Measurements from ENCODE around the gene DNA2.
"Not testable (repeated sequence)": the region's sequence is repeated elsewhere in the genome, so short reads cannot be mapped to it uniquely, and the experiment has no call there.

DNA2 gene

GRCh38 chr10:68499544-68499943, 27.8 kb upstream of the DNA2 start:
- DNase-seq (ENCODE audit: insufficient read length, low spot score) (no peak), FAIRE-seq (peak; percentile 43)
- TF ChIP-seq SPI1 (IDR thresholded peaks at IDR 0.05; ENCODE audit: low read depth, low read length) = no peak
- no peak for TF ChIP-seq POLR2AphosphoS5 (IDR thresholded peaks at IDR 0.05; ENCODE audit: low read depth, low read length)

DNA sequence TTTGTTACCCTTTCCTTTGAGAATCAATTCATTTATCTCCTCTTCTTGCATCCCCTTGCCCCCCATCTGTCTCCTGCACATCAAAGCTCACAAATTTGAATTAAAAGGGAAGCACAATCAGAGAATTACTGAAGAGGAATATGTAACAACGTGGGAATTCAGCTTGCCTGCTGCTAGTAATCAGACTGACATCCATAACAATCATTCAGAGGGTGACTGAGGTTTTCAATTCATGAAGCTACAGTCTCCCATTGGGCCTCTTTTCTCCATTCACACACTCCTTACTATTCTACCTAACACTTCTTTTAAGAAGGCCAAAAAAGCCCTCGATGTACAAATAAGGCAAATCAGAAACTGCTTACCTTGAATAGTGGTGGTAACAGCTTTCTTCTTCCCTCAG, 24.3 kb upstream of the DNA2 start:
- no peak for DNase-seq (ENCODE audit: insufficient read length, low spot score)
- no peak for FAIRE-seq
- TF ChIP-seq SPI1 (IDR thresholded peaks at IDR 0.05; ENCODE audit: low read depth, low read length) = no peak
- TF ChIP-seq TAF1 (IDR thresholded peaks at IDR 0.05; ENCODE audit: low read depth, low read length) = no peak
- TF ChIP-seq PAX5 (IDR thresholded peaks at IDR 0.05; ENCODE audit: insufficient read depth, low read length, severe bottlenecking) = no peak
- TF ChIP-seq POLR2A (IDR thresholded peaks at IDR 0.05; ENCODE audit: low read depth, low read length) = no peak
- TF ChIP-seq POU2F2 (IDR thresholded peaks at IDR 0.05; ENCODE audit: low read depth, low read length) = no peak
- TF ChIP-seq POLR2AphosphoS5 (IDR thresholded peaks at IDR 0.05; ENCODE audit: low read depth, low read length) = no peak

DNA sequence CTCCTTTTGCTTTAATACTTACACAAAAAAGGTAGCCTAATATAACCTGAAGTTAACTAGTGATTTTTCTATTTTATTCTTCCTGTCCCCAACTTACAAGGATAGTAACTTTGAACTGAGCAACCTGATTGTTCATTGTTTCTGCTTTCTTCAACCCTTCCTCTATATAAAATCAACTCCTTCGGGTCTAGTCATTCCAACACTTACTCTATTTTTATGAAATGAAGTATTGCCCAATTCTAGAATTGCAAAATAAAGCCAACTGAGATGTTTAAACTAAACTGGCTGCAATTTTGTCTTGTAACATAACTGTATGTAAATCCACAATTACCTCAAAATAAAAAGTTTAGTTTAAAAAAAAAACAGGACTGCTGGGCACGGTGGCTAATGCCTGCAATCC, 20.3 kb upstream of the DNA2 start:
- TF ChIP-seq POLR2A (IDR thresholded peaks at IDR 0.05; ENCODE audit: low read depth, low read length) = no peak
- no peak for TF ChIP-seq SPI1 (IDR thresholded peaks at IDR 0.05; ENCODE audit: low read depth, low read length)
- TF ChIP-seq TAF1 (IDR thresholded peaks at IDR 0.05; ENCODE audit: low read depth, low read length) = no peak
- no peak for TF ChIP-seq PAX5 (IDR thresholded peaks at IDR 0.05; ENCODE audit: insufficient read depth, low read length, severe bottlenecking)
- no peak for TF ChIP-seq POU2F2 (IDR thresholded peaks at IDR 0.05; ENCODE audit: low read depth, low read length)
- TF ChIP-seq POLR2AphosphoS5 (IDR thresholded peaks at IDR 0.05; ENCODE audit: low read depth, low read length) = no peak
- no peak for FAIRE-seq
- DNase-seq (ENCODE audit: insufficient read length, low spot score) = no peak

DNA sequence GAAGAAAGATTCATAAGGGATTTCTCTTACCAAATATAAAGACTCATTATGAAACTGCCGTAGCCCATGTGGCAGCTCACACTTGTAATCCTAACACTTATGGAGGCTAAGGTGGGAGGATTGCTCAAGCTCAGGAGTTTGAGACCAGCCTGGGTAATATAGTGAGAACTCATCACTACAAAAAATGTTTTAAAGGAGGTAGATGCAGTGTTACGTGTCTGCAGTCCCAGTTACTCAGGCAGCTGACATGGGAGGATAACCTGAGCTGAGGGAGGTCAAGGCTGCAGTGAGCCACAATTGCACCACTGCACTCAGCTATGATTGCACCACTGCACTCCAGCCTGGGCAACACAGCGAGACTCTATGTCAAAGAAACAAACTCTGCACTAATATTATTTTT, 18.1 kb upstream of the DNA2 start:
- no peak for FAIRE-seq
- TF ChIP-seq SPI1 (IDR thresholded peaks at IDR 0.05; ENCODE audit: low read depth, low read length) (no peak), TAF1 (IDR thresholded peaks at IDR 0.05; ENCODE audit: low read depth, low read length) (no peak), POU2F2 (IDR thresholded peaks at IDR 0.05; ENCODE audit: low read depth, low read length) (no peak), POLR2A (IDR thresholded peaks at IDR 0.05; ENCODE audit: low read depth, low read length) (no peak), POLR2AphosphoS5 (IDR thresholded peaks at IDR 0.05; ENCODE audit: low read depth, low read length) (no peak), PAX5 (IDR thresholded peaks at IDR 0.05; ENCODE audit: insufficient read depth, low read length, severe bottlenecking) (no peak)
- no peak for DNase-seq (ENCODE audit: insufficient read length, low spot score)

DNA sequence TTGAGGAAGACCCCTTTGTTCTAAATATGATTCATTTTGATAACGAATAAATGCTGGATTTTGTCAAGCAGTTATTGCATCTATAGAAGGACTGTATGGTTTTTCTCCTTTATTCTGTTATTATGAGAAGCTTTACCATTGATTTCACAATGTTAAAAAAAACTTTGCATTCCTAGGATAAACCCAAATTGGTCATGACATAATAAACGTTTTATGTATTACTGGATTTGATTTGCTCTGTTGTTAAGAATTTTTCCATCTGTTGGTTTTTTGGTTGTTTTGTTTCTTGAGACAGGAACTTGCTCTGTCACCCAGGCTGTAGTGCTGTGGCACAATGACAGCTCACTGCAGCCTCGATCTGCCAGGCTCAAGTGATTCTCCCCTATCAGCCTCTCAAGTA, 2.2 kb upstream of the DNA2 start:
- DNase-seq (ENCODE audit: insufficient read length, low spot score) (no peak), FAIRE-seq (no peak)
- TF ChIP-seq POLR2AphosphoS5 (IDR thresholded peaks at IDR 0.05; ENCODE audit: low read depth, low read length) = no peak
- TF ChIP-seq POU2F2 (IDR thresholded peaks at IDR 0.05; ENCODE audit: low read depth, low read length) = no peak
- no peak for TF ChIP-seq SPI1 (IDR thresholded peaks at IDR 0.05; ENCODE audit: low read depth, low read length)
- no peak for TF ChIP-seq TAF1 (IDR thresholded peaks at IDR 0.05; ENCODE audit: low read depth, low read length)
- TF ChIP-seq POLR2A (IDR thresholded peaks at IDR 0.05; ENCODE audit: low read depth, low read length) = no peak
- TF ChIP-seq PAX5 (IDR thresholded peaks at IDR 0.05; ENCODE audit: insufficient read depth, low read length, severe bottlenecking) = no peak

GRCh38 chr10:68471063-68471585, 649 bp downstream of the DNA2 start:
- peak; percentile 45 for FAIRE-seq
- TF ChIP-seq PAX5 (IDR thresholded peaks at IDR 0.05; ENCODE audit: insufficient read depth, low read length, severe bottlenecking) (no peak), POU2F2 (IDR thresholded peaks at IDR 0.05; ENCODE audit: low read depth, low read length) (no peak), POLR2AphosphoS5 (IDR thresholded peaks at IDR 0.05; ENCODE audit: low read depth, low read length) (no peak), POLR2A (IDR thresholded peaks at IDR 0.05; ENCODE audit: low read depth, low read length) (no peak)
- peak; percentile 10 for DNase-seq (ENCODE audit: insufficient read length, low spot score)

GRCh38 chr10:68470300-68470699, 1.5 kb downstream of the DNA2 start:
- TF ChIP-seq SPI1 (IDR thresholded peaks at IDR 0.05; ENCODE audit: low read depth, low read length) = no peak
- TF ChIP-seq POU2F2 (IDR thresholded peaks at IDR 0.05; ENCODE audit: low read depth, low read length) = no peak
- TF ChIP-seq TAF1 (IDR thresholded peaks at IDR 0.05; ENCODE audit: low read depth, low read length) = no peak
- DNase-seq (ENCODE audit: insufficient read length, low spot score) (no peak), FAIRE-seq (no peak)

DNA sequence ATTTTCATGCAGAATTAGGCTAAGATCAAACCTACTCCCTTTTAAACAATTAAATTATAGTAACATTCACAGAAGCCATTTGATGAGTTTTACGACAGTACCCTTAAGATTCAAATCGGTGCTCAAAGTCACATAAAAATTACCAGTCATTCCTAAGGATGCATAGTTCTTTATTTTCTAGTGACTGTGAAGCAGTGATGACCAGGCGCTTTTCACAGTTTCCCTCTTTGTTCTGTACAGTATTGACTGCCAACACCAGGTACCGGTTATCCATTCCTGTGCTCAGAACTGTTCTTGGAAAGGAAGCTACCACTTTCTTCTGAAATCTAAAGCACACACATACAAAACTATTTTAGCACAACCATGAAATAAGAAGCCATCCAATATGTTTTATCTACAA, 1.9 kb downstream of the DNA2 start:
- no peak for TF ChIP-seq SPI1 (IDR thresholded peaks at IDR 0.05; ENCODE audit: low read depth, low read length)
- no peak for TF ChIP-seq POLR2A (IDR thresholded peaks at IDR 0.05; ENCODE audit: low read depth, low read length)
- TF ChIP-seq POLR2AphosphoS5 (IDR thresholded peaks at IDR 0.05; ENCODE audit: low read depth, low read length) = no peak
- TF ChIP-seq TAF1 (IDR thresholded peaks at IDR 0.05; ENCODE audit: low read depth, low read length) = no peak
- no peak for TF ChIP-seq POU2F2 (IDR thresholded peaks at IDR 0.05; ENCODE audit: low read depth, low read length)
- TF ChIP-seq PAX5 (IDR thresholded peaks at IDR 0.05; ENCODE audit: insufficient read depth, low read length, severe bottlenecking) = no peak
- FAIRE-seq (no peak), DNase-seq (ENCODE audit: insufficient read length, low spot score) (no peak)

GRCh38 chr10:68464729-68465128, 7.0 kb downstream of the DNA2 start:
- FAIRE-seq; DNase-seq (ENCODE audit: insufficient read length, low spot score): not testable (repeated sequence)

GRCh38 chr10:68463365-68464093, 8.2 kb downstream of the DNA2 start:
- DNase-seq (ENCODE audit: insufficient read length, low spot score) (no peak), FAIRE-seq (no peak)
- no peak for TF ChIP-seq POLR2A (IDR thresholded peaks at IDR 0.05; ENCODE audit: low read depth, low read length)
- no peak for TF ChIP-seq PAX5 (IDR thresholded peaks at IDR 0.05; ENCODE audit: insufficient read depth, low read length, severe bottlenecking)
- no peak for TF ChIP-seq TAF1 (IDR thresholded peaks at IDR 0.05; ENCODE audit: low read depth, low read length)
- no peak for TF ChIP-seq POU2F2 (IDR thresholded peaks at IDR 0.05; ENCODE audit: low read depth, low read length)
- TF ChIP-seq POLR2AphosphoS5 (IDR thresholded peaks at IDR 0.05; ENCODE audit: low read depth, low read length) = no peak
- TF ChIP-seq SPI1 (IDR thresholded peaks at IDR 0.05; ENCODE audit: low read depth, low read length) = no peak

Data from GM12891 (cell line).